ENCODE data around the gene SEPHS1.

DNA sequence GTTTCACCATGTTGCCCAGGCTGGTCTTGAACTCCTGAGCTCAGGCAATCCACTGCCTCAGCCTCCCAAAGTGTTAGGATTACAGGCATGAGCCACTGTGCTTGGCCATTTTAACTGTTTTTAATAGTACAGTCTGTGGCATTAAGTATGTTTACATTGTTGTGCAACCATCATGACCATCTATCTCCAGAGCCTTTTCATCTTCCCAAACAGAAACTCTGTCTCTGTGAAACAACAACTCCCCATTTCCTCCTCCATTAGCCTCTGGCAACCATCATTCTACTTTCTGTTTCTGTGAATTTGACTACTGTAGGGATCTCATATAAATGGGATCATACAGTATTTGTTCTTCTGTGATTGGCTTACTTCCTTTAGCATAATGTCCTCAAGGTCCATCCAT lies 48.3 kb upstream of the SEPHS1 start:
- TF ChIP-seq EZH2 (IDR thresholded peaks at IDR 0.05; ENCODE audit: insufficient read depth, low read length) (no peak), CTCF (IDR thresholded peaks at IDR 0.05; ENCODE audit: insufficient read depth, low read depth, low read length) (no peak)

Measured in astrocyte (in vitro differentiated cells and primary cell).